Medulla oblongata (tissue), 1 donor: ENCODE measurements around the gene IZUMO1.
A peak's percentile ranks its signal among the peaks of the same experiment; 100 is the strongest.
"Not testable (repeated sequence)": the region's sequence is repeated elsewhere in the genome, so short reads cannot be mapped to it uniquely, and the experiment has no call there.

Experiments used
- DNase-seq: peaks from one replicate; pipeline ENCODE4 v3.0.0-alpha.2; 2015; ENCODE audit errors: extremely low spot score

The IZUMO1 gene

DNA sequence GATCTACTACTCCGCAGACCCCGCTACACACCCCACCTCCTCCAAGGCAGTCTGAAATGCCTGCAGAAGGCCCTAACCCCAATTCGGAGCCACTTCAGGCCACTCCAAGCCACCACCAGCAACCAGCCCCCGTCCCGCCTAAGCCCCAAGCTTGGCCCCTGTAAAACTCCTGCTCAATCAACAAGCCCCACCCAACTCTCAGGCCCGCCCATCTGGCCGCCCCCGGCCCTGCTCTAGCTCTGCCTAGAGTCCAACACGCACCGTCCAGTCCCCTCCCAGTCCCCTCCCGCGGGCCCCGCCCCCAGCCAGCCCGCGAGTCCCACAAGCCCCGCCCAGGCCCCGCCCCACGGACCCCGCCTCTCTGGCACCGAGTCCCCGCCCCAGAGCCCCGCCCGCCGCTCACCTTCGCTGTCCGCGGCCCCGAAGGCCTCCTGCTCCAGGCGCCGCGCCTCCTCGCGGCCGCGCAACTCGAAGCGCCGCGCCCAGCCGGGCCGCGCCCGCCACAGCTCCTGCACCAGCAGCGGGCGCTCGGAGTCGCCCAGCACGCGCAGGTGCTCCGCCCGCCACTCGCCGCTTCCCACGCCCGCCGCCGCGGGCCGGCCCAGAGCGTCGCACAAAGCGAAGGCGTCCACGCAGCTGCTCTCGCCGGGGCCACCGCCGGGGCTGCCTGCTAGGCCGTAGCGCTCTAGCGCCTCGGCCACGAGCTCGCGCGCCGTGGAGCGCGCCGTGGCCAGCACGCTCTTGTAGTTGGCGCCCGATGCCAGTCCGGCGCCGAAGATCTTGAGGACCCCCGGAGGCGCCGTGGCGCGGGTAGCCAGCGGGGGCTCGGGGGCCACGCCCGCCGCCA, 7.9 kb downstream of the IZUMO1 start:
- peak; percentile 66 for DNase-seq

DNA sequence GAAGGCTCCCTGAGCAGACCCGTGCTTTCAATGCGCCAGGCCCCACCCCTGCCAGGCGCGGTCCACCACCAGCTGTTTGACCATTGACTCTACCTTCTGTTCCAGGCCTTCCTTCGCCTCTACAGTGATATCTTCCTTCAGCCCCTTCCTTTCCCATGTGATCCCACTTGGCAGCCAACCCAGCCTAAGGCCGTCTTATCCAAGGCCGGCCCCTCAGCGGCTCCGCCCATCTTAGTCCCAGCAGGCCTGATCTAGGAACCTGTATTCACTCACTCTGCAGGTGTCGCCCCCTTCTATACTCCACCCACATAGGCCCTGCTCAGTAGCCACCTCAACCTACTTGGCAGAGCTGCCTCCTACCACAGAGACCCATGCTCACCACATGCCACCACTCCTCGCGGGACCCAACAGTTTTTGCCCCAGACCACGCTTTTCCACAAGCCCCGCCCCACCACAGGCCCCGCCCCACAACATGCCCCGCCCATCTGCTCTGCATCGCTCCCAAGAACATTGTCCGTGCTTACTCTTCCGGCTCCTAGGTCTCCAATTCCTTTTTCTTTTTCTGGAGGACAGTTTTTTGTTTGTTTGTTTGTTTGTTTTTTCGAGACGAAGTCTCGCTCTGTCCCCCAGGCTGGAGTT, 9.2 kb downstream of the IZUMO1 start:
- no peak for DNase-seq

DNA sequence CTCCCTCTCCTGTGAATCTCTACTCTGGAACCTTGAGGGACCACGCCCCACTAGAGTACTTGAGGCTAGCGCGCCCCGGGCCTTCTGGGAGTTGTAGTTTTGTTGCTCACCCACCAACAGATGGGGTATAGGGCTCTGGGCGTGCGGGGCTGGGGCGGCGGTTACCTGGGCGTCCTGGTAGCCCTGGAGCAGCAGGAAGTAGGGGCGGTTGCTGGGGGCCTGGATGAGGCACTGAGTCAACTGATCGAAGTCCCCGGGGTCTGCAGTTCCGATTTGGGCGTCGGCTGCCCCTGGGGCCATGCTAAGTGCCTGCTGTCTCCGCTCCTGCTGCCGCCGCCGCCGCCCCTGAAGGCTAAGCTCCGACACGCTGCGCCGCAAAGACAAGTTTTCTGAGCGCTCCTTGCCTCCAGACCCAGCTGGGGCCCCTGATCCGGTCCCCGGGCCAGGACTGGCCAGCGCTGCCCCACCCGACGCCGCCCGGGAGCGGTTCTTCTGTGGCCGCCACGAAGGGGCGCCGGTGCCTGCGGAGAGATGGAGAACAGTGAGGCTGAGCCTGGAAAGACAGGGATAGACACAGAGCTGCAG, 11.6 kb downstream of the IZUMO1 start:
- no peak for DNase-seq

DNA sequence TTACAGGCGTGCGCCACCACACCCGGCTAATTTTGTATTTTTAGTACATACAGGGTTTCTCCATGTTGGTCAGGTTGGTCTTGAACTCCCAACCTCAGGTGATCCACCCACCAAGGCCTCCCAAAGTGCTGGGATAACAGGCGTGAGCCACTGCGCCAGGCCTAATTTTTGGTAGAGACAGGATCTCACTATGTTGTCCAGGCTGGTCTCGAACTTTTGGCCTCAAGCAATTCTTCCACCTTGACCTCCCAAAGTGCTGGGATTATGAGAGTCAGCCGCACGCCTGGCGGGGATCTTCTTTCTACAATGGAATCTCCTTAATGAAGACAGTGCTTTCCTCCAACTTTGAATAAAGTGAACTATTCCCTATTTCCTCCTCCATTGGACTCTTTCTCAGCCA, 12.1 kb downstream of the IZUMO1 start:
- DNase-seq, result no peak

DNA sequence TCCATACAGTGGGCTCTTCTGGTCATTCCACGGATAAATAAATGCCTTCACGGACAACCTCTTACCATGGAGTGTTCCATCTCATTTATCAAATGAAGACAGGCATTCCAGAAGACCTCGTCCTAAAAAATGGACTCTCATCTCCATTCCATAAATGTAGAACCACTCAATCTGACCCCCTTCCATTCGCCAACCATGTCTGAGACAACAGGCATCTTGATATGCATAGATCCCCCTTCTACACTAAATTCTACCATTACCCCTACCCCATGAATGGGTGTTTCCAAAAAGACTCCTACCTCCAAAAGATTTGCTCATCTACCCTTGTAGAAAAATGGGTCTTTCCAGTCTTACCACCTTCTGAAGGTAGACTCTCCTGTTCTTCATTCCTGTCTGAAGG, 15.3 kb downstream of the IZUMO1 start:
- DNase-seq, result no peak

DNA sequence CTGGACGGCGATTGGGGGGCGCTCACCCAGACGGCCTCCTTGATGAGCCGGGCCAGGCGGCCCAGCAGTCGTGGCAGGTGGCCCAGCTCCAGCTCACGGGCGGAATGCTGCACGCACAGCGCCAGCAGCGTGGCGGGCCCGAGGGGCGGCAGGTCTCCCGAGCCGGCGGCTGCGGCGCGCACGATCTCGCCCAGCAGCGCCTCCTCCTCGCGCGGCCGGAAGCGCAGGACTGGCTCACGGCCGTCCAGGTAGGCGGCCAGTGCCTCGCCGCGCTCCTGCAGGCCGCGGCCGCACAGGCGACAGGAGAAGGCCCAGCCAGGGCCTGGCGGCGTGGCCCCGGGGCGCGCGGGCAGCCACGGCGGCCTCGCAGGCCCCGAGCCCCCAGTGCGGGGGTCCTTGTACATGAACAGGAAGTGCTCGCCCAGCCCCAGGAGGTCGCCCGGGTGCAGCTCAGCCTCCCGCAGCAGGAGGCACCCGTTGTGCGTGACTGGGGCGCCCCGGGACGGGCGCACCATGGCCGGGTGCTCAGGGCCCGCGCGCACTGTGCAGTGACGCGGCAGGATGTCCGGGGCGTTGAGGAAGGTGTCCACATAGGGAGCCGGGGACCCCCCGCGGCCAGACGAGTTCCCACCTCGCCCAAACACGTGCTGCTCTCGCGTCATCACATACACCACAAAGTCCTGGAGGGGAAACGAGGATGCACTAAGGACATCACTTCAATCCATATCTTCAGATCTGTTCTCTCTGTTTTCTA, 17.6 kb downstream of the IZUMO1 start:
- no peak for DNase-seq

DNA sequence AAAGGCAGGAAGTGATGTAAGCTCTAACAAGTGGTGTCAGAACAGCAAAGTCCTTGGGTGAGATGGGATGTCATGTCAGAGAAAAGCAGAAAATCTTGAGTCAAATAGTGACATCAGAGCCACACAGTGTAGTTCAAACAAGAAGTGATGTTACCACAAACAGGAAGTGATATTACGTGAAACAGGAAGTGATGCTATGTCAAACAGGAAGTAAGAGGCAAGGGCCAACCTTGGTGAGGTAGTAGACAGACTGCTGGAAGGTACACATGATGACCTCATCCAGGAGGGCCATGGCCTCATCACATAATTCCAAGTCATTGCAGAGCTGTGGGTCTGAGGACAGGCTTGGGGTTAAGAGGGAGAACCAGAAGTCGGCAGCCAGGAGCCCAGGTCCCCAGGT, 20.2 kb downstream of the IZUMO1 start:
- no peak for DNase-seq

DNA sequence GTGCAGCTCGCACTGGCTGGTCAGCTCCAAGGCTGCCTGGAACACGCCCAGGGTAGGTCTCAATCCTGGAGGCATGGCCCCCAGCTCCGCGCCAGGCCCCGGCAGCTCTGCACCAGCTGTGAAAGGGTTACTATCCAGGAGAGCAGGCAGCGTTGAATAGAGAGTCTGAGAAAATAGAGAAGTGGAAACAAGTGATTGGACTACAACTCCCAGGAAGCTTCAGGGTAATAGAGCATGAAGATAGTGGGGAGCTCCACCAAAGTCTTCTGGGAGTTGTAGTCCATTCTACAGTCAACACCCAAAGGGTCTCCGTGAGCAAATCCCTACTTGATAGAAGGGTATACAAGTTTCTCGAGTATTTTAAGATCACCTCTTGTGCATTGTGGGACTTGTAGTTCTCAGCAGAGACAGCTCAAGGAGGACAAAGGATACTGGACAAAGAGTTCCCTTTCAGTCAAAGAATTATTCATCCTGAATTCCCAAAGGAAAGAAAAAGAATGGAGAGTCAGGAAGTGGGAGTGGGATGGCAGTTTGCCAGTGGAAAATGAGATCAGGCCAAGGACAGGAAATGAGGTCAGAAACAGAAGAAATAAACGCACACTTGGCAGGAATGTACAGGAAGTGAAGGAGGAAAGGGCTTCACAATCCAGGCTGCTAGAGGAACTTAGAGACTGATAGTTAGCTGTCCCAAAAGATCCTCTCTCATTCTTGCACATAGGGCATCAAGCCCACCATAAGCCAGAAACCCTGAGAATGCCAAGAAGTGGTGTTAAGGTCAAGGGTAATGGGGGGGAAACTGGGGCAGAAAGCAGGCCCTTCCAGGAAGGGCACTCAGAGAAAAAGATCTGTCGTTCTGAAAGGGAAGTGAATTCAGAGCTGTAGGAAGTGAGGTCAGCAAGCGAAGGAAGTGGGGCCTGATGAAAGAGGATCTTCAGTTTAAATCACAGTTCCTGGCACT, 21.6 kb downstream of the IZUMO1 start:
- peak; percentile 76 for DNase-seq

DNA sequence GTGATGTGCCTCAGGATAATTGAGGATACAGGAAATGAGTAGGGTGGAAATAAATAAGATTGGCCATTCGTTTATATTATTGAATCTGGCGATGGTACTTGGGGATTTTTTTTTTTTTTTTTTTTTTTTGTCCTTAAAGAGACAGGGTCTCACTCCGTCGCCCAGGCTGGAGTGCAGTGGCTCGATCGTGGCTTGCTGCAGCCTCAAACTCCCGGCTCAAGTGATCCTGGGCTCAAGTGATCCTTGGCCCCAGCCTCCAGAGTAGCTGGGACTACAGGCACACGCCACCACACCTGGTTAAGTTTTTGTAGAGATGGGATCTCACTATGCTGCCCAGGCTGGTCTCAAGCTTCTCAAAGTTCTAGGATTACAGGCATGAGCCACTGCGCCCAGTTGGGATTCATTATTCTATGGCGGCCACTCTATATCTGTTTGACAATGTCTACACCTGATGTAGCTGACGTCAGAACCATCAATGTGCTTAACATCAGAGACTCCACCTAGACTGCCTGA, 24.5 kb downstream of the IZUMO1 start:
- no peak for DNase-seq

DNA sequence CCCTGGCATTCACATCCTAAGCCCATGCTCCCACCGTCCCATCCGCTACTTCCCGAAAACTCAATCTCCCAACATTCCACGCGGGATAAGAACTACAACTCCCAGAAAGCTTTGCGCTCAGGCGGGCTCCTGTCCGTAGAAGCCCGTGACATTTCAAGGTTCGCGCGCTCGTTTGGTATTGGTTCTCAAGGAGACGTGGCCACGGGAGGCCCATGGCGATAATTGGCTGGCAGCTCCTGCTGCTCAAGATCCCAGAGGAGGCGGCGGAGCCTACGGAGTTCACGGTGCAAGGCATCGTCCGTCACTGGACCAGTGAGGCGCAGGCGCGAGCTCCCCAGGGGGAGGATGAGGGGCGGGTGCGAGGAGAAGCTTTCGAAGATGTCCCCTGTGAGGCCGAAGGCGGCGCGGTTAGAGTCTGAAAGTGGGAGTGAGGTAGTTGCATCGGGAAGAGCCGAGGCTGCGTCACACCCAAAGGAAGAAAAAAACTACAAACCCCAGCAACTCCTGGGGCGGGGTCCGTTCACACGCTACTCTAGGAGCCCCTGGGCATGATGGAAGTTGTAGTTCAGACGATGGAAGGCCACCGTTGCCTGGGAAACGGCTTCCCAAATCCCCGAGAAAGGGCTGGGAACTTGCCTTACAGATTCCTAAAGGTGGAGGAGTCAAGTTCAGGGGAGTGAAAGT, 26.0 kb downstream of the IZUMO1 start:
- peak; percentile 100 for DNase-seq

DNA sequence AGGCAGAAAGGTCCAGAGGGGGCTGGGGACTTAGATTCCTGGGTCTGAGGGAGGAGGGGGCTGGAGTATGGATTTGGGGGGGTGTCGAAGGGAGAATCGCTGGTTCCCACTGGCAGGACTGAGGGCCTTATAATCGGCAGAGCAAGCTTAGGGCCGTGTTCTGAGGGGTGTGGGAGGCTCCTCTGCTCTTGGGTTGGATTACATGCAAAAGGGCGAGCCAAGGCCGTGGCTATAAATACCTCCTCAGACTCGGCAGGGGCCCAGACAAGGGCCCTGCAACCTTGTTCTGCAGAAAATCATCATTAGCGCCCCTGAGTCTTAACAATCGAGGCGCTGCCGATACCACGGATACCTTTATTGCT, 26.5 kb downstream of the IZUMO1 start:
- no peak for DNase-seq

DNA sequence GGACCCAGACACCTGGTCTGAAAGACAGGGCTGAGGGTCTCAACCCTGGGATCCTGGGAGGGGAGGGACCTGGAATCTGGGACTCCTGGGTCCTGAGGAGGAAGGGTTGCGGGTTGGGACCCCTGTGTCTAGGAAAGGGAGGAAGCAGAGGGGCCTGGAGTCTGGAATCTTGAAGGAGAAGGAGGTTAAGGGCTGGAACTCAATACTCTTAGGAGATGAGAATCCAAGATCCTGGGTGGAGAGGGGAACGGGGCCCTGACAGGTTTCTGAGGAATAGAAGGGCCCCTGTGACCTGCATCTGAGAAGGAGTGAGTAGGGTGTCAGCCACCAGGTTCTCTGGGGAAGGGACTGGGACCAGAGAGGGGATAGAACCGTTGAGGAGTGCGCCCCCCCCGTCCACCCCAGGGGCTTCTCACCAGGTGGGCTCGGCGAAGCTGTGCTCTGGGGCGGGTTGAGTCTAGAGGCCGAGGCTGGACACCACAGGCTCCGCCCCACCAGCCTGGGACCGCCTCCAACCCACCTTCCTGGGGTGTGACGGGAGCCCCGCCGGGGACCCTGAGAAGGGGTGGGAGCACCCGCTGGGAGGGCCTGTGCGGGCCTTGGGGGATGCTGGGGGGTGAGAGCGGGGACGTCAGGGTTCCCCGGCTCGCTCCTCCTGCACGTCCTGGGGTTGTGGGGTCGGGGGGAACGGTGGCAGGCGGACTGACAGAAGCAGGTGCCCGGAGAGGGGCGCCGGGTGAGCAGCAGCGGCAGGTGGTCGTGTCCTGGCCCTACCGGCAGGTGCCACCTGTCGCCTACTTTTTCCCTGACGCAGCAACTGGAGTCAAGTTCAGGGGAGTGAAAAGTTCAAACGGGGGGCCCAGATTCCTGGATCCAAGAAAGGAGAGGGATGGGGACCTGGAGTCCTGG, 27.2 kb downstream of the IZUMO1 start, which contains the start of gene MAMSTR:
MAMSTR (minus strand) TSS at position 463 of the 909 bp plus-strand sequence. CDS start 694 bp downstream, outside the sequence.
- DNase-seq, result no peak

DNA sequence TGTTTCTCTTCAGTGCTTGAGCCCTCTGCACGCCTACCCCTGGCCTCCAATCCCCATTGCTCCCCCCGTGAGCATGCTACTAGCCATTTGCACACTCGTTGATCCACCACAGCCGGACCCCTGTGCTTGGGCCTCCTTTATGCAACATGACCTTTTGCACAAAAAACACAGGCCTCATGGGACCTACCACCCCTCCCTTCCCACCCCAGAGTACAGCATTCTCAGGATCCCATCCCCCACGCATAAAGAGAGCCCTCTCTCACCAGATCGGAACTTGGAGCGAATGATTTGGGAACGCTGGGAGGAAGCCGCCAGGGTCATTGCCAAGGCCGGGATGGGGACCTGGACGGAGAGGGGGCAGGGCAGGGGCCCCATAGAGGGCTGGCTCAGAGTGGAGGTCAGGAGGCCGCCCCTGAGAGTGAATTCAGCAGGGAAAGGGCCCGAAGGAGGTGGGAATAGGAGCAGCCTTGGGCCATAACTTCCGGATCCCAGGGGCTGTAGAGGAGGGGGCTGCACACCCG, 27.9 kb downstream of the IZUMO1 start:
- no peak for DNase-seq

DNA sequence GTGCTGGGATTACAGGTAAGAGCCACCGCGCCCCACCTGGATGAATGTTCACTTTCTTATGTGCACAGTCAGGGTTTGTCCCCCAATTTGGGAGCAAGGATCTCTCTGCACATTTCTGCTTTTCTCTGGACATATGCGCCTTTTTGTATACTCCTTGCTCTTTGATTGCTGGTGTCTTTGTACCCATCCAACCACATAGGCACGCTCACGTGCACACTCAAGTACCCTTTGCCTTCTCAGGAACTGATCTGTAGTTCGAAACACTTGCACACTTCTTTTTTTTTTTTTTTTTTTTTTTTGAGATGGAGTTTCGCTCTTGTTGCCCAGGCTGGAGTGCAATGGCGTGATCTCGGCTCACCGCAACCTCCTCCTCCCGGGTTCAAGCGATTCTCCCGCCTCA, 28.6 kb downstream of the IZUMO1 start:
- DNase-seq, result not testable (repeated sequence)

DNA sequence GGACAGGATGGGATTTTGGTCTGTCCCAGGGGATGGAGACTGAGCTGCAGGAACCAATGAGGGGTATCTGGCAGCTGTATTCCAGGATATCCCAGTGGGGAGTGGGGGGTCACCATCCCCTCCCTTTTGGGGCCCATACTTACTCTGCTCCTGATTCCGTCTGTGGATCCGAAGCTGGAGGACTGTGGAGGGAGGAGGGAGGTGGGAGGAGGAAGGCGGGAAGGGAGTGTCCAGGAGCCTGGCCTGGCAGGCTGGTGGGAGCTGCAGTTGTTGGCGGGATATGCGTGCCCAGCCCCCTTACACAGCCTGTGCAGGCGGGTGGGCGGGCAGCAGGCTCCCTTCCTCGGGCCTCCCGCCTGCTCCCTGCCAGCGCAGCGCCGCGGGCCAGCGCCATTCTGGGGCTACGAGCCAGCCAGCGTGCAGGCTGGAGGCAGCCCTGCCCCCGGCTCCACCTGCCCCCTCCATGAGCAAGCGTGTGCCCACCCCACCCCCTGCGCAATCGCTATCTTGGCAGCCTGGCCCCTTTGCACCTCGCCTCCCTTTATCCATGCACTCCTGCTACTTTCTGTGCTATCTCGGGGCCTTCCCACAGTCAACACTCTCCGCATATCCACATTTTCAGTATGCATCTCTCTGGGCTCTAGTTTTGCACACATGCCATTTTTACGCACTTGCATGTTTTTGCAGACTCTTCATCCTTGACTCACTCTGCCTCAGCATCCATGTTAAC, 30.0 kb downstream of the IZUMO1 start:
- DNase-seq, result peak; percentile 50

DNA sequence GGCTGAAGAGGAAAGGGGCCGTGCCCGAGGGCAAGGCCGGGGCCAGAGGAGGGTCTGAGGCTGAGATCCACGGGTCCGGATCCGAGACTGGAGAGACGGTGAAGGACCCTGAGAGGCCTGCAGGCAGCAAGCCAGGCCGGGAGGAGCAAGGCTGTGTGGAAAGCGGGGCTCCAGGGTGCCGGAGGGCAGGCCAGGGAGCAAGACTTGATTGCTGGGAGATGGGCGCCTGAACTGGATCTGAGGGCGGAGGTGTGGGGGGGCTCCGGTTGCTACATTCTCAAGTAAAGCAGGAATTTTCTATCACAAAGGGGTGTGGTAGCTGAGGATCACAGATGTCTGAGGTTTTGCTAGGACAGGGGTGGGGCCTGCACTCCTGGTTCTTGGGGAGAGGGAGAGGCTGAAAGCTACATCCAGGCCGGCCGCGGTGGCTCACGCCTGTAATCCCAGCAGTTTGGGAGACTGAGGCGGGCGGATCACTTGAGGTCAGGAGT, 31.0 kb downstream of the IZUMO1 start:
- no peak for DNase-seq

DNA sequence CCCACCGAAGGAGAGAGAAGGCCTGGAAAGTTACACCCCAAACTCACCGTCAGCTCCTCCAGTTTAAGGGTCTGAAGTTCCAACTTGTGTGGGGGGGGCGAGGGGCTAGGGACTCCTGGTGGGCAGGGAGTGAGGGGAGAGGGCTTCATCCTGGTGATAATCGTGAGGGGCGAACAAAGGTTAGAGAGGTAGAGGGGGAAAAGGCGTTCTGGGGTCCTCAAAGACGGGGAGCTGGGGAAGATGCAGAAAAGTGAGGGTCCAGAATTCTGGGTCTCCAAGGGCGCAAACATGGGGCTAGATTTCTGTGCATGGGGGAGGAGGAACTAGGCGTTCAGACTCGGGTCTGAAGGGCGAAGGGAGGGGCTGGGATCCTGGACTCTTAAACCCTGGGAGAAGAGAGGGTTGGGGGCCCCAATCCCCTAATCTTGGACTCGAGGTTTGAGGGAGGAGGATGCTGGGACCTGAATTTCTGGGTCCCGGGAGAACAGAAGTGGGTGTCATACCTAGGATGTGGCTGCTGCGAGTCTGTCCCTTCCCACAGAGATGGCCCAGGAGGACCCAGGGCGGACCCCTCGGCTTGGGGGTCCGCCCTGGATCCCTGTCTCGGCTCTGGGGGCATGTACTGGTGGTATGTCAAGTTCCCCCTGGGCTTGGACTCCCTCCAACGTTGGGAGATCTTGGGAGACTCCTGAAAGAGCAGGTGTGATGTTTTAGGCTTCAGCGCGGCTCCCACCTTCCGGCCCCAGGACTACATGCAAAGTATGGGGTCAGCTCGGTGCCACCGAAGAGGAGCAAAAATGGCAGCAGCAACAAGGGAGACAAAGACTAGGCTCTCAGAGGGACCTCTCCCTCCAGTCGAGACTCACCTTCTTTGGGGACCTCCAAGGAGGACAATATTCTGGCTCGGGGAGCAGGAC, 31.7 kb downstream of the IZUMO1 start:
- DNase-seq, result no peak
